GM19467 (cell line): ENCODE measurements around the gene TMEM108.
A peak's percentile ranks its signal among the peaks of the same experiment; 100 is the strongest.

Experiments used
- ATAC-seq: cut with Tn5 transposase; IDR thresholded peaks from one replicate; pipeline ENCODE4 v1.9.1; 2021; ENCODE audit warnings: mild to moderate bottlenecking, moderate library complexity; ENCODE audit not compliant: unreplicated experiment

The TMEM108 gene

DNA sequence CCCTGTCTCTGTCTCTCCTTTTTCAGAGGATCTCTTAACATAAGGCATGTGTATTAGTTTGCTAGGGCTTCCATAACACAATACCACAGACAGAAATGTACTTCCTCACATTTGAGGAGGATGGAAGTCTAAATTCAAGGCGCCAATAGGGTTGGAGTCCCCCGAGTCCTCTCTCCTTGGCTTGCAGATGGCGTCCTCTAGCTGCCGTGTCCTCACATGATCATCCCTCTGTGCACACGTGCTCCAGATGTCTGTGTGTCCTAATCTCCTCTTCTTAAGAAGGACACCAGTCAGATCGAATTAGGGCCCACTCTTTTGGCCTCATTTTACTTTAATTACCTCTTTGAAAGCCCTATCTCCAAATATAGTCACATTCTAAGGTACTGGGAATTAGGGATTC is 338.6 kb downstream of the TMEM108 start:
- ATAC-seq: no peak

DNA sequence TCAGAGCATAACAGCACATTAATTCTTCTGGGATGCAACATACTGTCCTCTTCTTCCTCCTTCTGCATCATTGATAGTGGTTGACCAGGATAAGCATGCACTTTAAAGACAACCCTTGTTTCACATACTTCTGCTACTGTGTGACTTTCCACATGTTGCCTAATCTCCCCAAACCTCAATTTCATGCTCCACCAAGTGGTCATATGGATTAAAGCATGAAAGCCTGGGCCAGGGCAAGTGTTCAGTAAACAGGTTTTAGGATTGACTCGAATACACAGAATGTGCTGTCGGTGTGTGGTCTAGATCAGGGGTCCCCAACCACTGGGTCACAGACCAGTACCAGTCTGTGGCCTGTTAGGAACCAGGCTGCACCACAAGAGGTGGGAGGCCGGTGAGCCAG is 339.2 kb downstream of the TMEM108 start:
- no peak for ATAC-seq

DNA sequence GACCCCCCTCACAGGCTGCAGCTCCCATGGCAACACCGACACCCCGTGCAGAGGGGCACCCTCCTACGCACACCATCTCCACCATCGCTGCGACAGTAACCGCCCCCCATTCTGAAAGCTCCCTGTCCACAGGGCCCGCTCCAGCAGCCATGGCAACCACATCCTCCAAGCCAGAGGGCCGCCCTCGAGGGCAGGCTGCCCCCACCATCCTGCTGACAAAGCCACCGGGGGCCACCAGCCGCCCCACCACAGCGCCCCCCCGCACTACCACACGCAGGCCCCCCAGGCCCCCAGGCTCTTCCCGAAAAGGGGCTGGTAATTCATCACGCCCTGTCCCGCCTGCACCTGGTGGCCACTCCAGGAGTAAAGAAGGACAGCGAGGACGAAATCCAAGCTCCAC is 341.7 kb downstream of the TMEM108 start:
- ATAC-seq: no peak

DNA sequence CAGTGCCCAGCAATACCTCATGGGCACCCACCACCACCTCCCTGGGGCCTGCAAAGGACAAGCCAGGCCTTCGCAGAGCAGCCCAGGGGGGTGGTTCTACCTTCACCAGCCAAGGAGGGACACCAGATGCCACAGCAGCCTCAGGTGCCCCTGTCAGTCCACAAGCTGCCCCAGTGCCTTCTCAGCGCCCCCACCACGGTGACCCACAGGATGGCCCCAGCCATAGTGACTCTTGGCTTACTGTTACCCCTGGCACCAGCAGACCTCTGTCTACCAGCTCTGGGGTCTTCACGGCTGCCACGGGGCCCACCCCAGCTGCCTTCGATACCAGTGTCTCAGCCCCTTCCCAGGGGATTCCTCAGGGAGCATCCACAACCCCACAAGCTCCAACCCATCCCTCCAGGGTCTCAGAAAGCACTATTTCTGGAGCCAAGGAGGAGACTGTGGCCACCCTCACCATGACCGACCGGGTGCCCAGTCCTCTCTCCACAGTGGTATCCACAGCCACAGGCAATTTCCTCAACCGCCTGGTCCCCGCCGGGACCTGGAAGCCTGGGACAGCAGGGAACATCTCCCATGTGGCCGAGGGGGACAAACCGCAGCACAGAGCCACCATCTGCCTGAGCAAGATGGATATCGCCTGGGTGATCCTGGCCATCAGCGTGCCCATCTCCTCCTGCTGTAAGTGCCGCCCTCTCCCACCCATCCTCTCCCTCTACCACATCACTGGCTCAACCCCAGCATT is 342.5 kb downstream of the TMEM108 start:
- no peak for ATAC-seq

DNA sequence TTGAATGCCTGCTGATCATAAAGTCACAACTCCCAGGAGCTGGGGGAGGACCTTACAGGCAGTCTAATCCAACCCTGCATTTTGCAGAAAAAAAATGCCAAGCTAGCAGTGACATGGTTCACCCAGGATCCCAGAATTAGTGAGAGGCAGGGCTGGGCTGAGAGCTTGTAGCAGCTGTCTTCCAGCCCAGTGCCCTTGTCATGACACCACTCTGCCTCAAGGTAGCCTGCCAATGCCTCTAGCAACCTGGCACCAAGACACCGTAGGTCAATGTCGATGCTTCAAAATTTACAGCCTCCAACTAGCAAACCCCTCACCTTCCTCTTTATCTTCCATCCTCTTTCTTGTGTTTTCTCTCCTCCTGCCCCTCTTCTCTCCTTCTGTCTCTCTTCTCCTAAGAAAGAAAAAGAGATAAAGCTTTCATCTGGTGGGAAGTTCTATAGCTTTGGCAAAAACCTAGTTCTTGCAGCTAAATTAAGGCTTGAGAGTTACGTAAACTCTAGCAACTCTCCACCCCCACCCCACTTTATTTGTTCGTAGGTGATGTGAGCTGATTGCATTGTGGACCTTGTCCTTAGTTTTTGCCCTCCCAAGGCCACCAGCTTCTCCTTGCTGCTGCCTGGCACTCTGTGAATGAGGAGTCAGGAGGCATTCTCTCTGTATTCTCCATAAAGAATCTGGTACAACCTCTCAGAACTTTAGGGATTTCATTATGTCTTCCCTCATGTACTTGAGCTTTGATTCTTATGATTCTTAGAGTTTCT is 343.3 kb downstream of the TMEM108 start:
- no peak for ATAC-seq

DNA sequence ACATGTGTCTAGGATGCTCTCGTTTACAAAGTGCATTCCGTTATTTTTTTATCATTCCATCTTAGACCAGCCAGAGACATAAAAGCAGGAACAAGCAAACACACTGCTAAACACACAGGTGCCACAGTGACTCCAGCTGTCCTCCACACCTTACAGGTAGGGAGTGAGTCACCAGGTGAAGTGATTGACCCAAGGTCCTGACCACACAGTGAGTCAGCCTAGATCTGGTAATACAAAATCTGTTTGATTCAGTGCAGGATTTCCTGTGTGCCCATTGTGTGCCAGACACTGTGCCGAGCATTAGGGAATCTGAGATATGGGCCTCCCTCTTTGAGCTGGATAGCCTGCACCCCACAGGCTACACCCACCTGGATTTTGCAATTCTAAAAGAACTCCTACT is 345.0 kb downstream of the TMEM108 start:
- ATAC-seq: no peak

DNA sequence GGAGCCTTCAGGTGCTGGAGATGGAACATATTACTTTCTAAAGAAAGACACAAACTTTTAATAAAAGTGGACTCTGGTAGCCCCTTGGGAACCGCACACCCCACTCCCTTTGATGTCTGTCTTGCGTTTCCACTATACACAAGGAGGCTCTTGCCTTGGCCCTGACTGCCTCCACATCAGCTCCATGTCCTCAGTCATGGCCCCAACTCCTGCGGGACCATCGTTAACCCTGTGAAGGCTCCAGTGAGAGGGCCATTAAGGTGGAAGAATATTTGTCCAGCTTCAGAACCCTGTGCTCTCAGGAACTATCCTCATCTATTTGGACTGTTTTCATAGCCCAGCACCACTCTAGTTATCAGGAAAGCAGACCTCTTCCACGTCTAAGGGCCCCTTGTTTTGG is 345.6 kb downstream of the TMEM108 start:
- no peak for ATAC-seq

DNA sequence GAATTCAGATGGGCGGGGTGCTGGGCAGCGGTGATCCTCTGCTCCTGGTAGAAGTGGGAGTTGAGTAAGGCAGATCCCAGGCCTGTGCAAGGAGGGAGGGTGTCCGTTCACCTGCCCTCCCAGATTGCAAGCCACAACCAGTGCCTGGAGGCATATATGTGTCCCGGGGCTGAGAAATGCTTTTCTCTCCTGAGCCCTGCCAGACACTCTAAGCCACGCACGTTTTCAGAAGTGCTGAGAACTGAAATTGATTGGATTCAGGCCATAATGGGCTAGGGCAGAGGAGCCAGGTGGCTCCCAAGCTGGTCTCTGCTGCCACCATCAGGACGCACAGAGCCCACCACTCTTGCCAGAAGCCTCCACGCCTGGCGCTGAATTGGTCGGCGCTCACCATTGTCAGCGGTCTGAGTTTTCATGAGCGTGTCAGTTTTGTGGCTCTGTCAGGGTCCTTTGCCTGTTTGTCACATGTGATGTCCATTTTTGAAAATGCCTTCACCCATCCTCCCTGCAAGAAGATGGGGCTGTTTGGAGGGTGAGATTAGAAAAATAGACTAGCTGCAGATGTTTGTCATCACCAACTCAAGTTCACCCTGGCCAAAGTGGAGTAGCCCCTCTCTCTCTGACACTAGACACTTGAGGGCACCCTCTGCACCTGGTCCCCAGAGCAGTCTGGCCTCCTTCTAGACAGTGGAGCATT is 346.3 kb downstream of the TMEM108 start:
- ATAC-seq: peak; percentile 75

DNA sequence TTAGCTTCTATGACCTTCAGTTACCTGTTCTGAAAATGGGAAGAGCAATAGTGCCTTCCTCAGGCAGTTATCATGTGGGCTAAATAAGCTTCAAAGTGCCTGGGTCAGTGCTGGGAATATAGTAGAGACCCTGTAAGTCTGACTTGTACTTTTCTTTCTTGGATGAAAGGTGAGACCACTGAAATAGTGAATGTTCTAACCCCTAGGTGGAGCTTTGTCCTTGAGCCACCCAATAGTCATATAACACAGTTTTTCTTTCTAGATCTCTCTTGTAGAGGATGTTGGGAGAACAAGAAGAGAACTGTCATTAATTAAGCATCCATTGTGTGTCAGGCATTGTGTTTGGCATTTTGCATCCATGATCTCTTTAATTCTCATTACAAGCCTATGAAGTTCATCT is 348.7 kb downstream of the TMEM108 start:
- ATAC-seq: no peak

DNA sequence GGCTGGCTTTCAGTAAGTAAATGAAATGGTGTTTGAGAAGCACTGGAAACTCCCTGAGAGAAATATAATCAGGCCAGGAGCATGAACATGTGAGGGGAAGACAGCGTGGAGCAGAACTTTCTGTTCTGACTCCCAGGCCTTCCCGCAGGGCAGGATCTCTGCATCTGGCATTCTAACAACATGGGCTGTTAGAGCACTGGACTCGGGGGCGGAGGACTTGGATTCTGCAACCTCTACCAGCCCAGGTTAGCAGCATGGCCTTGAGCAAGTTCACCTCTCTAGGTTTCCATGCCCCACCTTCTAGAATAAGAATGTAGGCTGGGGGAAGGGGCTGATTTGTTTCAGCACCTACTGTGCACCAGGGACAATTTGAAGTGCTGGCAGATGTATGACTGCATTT is 349.1 kb downstream of the TMEM108 start:
- no peak for ATAC-seq

DNA sequence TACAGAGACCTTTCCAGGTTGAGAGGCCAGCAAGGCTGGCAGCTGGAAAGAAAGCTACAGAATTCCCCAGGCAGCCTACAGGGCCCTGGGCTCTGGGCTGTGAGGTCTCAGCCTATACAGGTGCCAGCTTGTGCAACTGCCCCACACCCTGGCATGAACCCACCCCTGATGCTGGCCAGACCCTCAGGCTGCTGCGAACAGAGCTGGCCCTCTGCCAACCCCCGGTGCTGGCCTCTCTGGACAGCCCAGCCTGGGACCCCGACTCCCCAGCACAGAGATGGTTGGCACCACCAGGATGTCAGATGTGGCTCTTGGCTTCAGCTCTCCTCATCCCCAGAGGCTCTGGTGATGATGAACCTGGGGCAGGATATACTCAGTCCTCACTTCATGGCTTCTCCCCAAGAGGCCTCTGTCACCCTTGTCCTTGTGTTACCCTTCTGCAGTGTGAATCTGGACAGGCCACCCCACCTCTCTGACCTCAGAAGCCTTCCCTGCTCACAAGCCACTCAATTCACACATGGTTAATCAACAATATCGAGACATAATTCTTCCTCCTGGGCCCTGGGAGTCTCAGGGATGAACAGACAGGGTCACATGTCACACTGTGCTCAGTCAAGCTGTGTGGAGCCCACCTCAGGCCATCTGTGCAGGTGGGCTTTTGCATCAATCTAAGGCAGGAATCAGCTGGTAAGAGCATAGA is 350.7 kb downstream of the TMEM108 start:
- ATAC-seq: no peak

DNA sequence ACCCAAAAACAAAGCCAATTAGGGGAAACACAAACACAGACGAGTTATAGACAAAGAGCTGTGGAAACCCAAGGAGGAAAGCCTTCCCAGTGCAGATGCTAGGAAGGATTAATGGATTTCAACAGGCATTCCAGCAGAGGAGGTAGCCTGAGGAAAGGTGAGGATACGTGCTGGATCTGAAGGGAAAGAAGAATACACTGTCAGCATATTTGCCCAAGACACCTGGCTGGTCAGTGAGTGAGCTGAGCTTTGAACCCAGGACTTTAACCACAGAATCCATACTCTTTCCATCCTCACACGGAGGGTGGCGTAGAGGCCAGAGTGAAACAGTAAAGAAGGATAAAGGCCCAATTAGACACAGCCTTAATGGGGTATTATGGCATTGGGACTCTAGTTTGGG is 352.5 kb downstream of the TMEM108 start:
- no peak for ATAC-seq

DNA sequence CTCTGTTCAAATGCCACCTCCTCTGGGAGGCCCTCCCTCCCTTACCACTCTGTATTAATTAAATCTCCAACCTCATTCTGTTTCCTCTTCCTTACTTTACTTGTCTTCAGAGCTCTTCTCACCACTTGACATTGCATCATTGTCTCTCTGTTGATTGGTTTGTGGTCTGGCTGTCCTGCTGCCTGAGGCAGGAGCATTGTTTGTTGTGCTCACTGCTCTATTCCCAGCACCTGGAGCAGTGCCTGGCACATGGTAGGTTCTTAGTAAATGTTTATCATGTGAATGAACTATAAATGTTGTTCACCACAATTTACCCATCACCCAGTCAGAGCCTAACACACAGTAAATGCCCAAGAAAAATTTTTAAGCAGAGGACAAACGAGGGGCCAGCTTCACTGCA is 355.0 kb downstream of the TMEM108 start:
- no peak for ATAC-seq

DNA sequence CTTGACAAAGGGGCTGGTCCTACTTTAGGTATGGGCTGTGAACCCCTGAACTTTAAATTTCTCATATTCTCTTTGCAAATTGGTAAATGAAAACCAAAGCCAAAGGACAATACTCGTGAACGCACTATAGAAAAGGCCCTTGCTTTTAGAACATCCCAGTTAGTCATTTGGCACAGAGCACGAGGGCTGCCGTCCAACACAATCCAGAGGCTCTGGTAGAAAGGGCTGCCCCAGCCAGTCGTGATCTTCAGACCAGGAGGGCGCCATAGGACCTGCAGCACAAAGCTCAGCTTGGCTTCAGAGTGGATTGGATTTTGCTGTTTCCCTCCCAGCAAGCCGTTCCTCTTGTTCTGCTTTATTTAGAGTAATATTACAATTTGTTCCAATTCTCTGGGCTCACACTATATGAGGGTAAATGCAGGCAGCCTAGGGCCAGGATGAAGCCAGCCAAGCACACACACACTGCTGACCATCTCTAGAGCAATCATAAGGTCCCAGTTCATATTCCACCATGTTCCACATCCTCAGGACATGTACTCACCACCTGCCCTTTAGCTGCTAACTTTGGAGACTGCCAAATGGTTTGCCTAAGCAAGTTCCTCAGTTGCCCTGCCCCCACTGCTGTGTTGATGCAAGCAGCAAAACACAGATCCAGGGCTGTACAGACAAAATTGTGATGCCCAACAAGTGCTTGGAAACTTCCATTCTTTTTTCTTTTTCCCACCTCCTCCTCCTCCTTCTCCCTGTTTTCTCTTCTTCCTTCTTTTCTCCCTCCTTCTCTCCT is 355.7 kb downstream of the TMEM108 start:
- ATAC-seq: no peak

DNA sequence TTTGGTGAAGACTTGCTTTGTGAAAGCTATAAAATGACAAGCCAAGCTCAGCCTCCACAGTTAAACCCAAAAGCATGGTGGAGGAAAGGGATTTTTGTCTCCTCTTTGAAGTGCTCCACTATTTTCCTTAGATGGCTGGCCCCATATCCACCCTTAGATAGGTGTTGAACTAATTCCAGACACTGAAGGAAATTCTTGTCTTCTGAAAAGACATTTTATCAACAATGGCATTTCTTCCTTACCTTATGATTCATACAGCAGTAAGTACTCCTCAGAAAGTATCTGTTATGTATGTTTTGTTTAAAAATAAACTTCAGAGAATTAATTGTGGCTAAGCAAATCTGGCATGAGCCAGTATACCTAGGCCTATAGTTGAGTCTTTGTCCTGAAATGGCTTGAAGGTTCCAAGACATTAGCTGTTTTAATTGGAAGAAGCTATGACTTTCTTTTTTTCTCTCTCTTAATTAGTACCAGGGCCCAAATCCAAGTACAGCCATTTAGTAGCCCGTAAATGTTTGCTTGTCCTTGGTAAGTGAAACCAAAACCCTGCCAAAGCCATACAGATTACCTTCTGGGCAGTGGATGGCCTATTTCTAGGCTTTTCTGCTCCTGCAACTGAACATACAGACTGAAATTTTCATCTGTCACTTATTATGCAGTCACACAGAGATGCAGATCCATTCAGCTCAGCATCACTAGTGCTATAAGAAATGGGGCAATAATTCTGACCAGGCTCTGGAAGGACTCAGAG is 356.5 kb downstream of the TMEM108 start:
- no peak for ATAC-seq

DNA sequence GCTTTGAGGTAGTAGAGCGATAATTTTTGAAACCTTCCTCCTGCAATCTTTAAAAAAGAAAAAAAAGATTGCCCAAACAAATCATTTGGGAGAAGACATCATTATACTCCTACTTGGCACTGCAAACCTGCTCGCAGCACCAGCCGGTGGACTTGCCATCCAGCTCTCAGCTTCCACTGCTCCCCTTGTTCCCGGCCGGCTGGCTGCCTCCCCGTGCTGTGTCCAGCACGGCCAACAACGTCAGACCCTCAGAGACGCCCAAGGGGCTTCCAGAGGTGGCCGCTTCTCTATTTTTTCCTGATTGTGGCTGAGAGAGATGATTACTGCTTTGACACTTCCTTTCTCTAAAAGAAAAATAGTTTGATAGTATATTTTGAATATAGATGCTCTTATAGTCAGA is 358.7 kb downstream of the TMEM108 start:
- no peak for ATAC-seq

DNA sequence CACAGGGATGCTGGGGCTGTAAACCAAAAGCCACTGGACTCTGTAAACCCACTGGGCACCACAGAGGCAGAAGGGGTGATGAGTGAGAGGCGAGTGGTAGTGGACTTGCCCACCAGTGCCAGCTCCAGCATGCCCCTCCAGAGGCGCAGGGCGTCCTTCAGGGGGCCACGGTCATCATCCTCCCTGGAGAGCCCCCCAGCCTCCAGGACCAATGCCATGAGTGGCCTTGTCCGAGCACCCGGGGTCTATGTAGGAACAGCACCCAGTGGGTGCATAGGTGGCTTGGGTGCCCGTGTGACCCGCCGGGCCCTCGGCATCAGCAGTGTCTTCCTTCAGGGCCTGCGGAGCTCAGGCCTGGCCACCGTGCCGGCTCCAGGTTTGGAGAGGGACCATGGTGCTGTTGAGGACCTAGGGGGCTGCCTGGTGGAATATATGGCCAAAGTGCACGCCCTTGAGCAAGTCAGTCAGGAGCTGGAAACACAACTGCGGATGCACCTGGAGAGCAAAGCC is 361.9 kb downstream of the TMEM108 start, which contains the start of gene BFSP2:
Gene BFSP2 (plus strand): TSS at position 51 of the 510 bp plus-strand sequence. CDS start 28 bp downstream, at position 79.
- ATAC-seq: no peak

DNA sequence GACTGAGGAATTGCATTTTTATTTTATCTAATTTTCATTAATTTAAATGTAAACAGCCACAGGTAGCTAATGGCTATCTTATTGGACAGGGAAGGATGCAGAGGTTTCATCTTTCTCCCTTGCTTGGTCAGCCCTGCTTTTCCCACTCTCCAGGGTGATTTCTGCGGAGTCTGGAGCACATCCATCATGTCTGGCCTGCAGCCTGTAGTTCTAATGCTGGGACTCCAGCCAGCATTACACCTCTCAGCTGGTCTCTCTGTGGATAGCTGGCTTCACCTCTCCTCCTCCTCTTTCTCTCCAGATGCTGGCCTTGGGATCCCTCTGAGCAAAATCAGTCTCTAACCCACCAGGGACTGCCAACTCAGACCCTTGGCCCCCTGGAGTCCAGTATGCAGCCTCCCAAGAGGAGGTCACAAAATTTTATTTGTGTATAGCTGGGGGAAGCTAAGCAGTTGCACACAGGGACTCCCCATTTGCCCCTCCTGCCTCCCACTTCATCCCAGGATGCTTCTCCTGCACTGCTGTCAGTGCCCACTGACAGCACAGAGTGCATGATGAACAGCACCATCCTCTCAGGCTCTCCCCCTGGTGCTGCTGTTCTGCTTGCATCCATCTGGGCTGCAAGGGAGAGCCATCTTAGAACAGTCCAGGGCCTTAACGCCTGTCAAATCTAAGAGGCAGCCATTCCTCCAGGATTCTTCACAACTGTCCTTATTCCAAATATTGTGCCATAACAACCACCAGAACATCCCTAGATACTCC is 363.4 kb downstream of the TMEM108 start:
- ATAC-seq: no peak

DNA sequence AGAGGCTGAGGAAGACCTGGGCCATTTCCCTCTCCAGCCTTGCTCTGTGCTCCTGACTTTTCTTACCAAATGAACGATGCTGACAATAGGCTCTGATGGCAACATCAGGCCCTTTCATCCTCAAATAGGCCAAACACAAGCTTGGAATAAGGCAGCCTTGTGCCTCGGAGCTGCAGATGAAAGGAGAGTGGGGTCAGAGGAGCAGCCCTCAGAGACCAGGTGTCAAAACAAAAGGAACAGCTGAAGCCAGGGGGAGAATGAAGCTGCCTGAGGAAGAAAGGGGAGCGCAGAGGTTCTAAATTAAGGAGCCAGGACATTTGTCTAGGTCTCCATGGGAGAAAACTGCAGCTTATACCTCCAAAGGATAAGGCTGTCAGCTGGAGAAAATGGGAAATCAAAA is 366.7 kb downstream of the TMEM108 start:
- ATAC-seq: no peak
